K562 (cell line): Measurements from ENCODE around the gene RAI1. TPM values are rescaled to one million over a fixed set of nuclear protein-coding genes. Genes with fewer than 3 reads are reported as not detected.

ENCODE experiments used
- ATAC-seq: fragments of 200-7000 bp; cut with Tn5 transposase; 3 replicates; pipeline ENCODE4 v1.9.1; 2020; ENCODE audit warnings: moderate library complexity
- BruUV-seq: library from RNA; stranded (reverse); fragments of 400-500 nt; replicated peaks from 2 replicates; lab custom pipeline; 2021; lab: Mats Ljungman, UMichigan
- CTCF ChIA-PET: fragments of 300-600 bp; formaldehyde crosslinking; extraction: SDS; loops from one replicate; lab custom pipeline; 2021; ENCODE audit warnings: low intra/inter-chr PET ratio; lab: Yijun Ruan, JAX
- POLR2A ChIA-PET: fragments of 300-600, 350-650 bp; sonication (Branson Sonifier 250); formaldehyde crosslinking; extraction: SDS; loops from one replicate; lab custom pipeline; 2021; ENCODE audit warnings: antibody characterized with exemption, inconsistent platforms; lab: Yijun Ruan, JAX
- DNase-seq, 4 experiments: peaks; one replicate each; pipeline versions ENCODE4 v3.0.0 to v3.0.0-alpha.2; 2011 to 2018; ENCODE audit warnings: low spot score in 3 of 4, mixed read lengths in 3 of 4; ENCODE audit errors: extremely low read depth in 1 of 4
- FAIRE-seq: peaks from 2 replicates; lab custom pipeline; 2011; peaks lifted over from hg19 to GRCh38; lab: Jason Lieb, UNC
- H2AFZ ChIP-seq: 2 replicates; pipeline ENCODE4 v1.6.0; 2011; ENCODE audit warnings: low read depth, low read length, control low read depth, inconsistent platforms
- H3K27ac ChIP-seq: fragments of 200-600 bp; 3 replicates; pipeline ENCODE4 v1.8.0; 2011; ENCODE audit warnings: low read depth, mild to moderate bottlenecking, control low read depth, inconsistent platforms, low read length, moderate library complexity, mixed read lengths; ENCODE audit errors: extremely low read depth
- H3K27me3 ChIP-seq, 2 experiments: fragments of 300-600 bp in 1 of 2; 2 replicates in 1 of 2; 3 replicates in 1 of 2; pipeline versions ENCODE4 v1.6.0 to v1.8.0; 2011; ENCODE audit warnings: inconsistent platforms in 2 of 2, low read length in 2 of 2, mild to moderate bottlenecking in 1 of 2, mixed read lengths in 1 of 2, moderate library complexity in 1 of 2; ENCODE audit not compliant: control insufficient read depth in 2 of 2, insufficient read depth in 2 of 2
- H3K36me3 ChIP-seq: fragments of 300-600 bp; 3 replicates; pipeline ENCODE4 v1.8.0; 2011; ENCODE audit warnings: mild to moderate bottlenecking, low read length, inconsistent platforms; ENCODE audit not compliant: control insufficient read depth, insufficient read depth
- H3K4me1 ChIP-seq, 2 experiments: fragments of 200-600 bp in 1 of 2; replicated peaks in 1 of 2; 2 replicates in 1 of 2; 3 replicates in 1 of 2; pipeline versions ENCODE4 v1.5.1 to v1.8.0; 2011; ENCODE audit warnings: inconsistent platforms in 2 of 2, low read length in 2 of 2, mild to moderate bottlenecking in 1 of 2, mixed read lengths in 1 of 2, moderate library complexity in 1 of 2; ENCODE audit not compliant: control insufficient read depth in 2 of 2, insufficient read depth in 2 of 2
- H3K4me2 ChIP-seq: 2 replicates; pipeline ENCODE4 v1.6.1; 2011; ENCODE audit warnings: low read length, control low read depth, inconsistent platforms, mixed read lengths; ENCODE audit not compliant: insufficient read depth
- H3K4me3 ChIP-seq: fragments of 200-600 bp; sonication (generic), shearing (Covaris generic); 2 replicates; pipeline ENCODE4 v1.5.1; 2016; ENCODE audit warnings: control low read depth, inconsistent platforms
- H3K79me2 ChIP-seq: fragments of 200-600 bp; 3 replicates; pipeline ENCODE4 v1.8.0; 2011; ENCODE audit warnings: low read length, inconsistent platforms; ENCODE audit not compliant: control insufficient read depth, insufficient read depth
- H3K9ac ChIP-seq, 2 experiments: 2 replicates each; pipeline versions ENCODE4 v1.6.0 to v1.6.1; 2011; ENCODE audit warnings: low read depth in 2 of 2, low read length in 2 of 2, control low read depth in 1 of 2, inconsistent platforms in 1 of 2, mild to moderate bottlenecking in 1 of 2, mixed read lengths in 1 of 2; ENCODE audit not compliant: insufficient read depth in 1 of 2
- H3K9me1 ChIP-seq: one replicate; pipeline ENCODE4 v1.6.0; 2011; ENCODE audit warnings: inconsistent platforms, mild to moderate bottlenecking, low read length, moderate library complexity; ENCODE audit not compliant: control insufficient read depth, insufficient read depth
- H3K9me3 ChIP-seq: replicated peaks from 2 replicates; pipeline ENCODE4 v1.5.1; 2011; ENCODE audit warnings: low read depth, low read length, inconsistent platforms; ENCODE audit not compliant: control insufficient read depth, insufficient read depth
- H4K20me1 ChIP-seq: replicated peaks from 2 replicates; pipeline ENCODE4 v1.6.1; 2011; ENCODE audit warnings: low read length, inconsistent platforms, mixed read lengths; ENCODE audit not compliant: control insufficient read depth, insufficient read depth
- BACH1 ChIP-seq: fragments of 200-800 bp; sonication (Bioruptor generic); IDR thresholded peaks from 2 replicates; pipeline ENCODE4 v1.6.1; 2016; ENCODE audit warnings: missing genetic modification characterization, missing compliant biosample characterization
- CBFA2T3 ChIP-seq: fragments of 450-650 bp; IDR thresholded peaks from 2 replicates; pipeline ENCODE4 v1.6.1; 2017
- CCAR2 ChIP-seq: fragments of 200-400 bp; formaldehyde crosslinking; IDR thresholded peaks from 2 replicates; pipeline ENCODE4 v1.6.1; 2017; ENCODE audit warnings: mild to moderate bottlenecking, low read depth, low read length
- HDAC6 ChIP-seq: IDR thresholded peaks from 2 replicates; pipeline ENCODE4 v1.6.1; 2012; ENCODE audit warnings: low read depth, mild to moderate bottlenecking, control low read depth, inconsistent platforms, low read length, moderate library complexity
- MLX ChIP-seq, 2 experiments: fragments of 450-650 bp in 1 of 2; sonication (generic) in 1 of 2; formaldehyde crosslinking; conservative IDR thresholded peaks; 2 replicates each; pipeline versions ENCODE4 v1.4.0 to v1.8.1; 2020 to 2022; ENCODE audit warnings: mild to moderate bottlenecking in 1 of 2, missing genetic modification reagents in 1 of 2
- NFRKB ChIP-seq: fragments of 450-650 bp; IDR thresholded peaks from 2 replicates; pipeline ENCODE4 v1.6.1; 2016; ENCODE audit warnings: low read depth
- NR4A1 ChIP-seq, 2 experiments: fragments of 250-450 bp in 1 of 2; fragments of 450-650 bp in 1 of 2; sonication (Bioruptor Pico) in 1 of 2; IDR thresholded peaks; 2 replicates each; pipeline versions ENCODE4 v1.4.0 to v1.6.1; 2016 to 2020; ENCODE audit warnings: mild to moderate bottlenecking in 2 of 2, missing compliant biosample characterization in 1 of 2, missing genetic modification characterization in 1 of 2, moderate library complexity in 1 of 2
- PYGO2 ChIP-seq: fragments of 450-650 bp; IDR thresholded peaks from 2 replicates; pipeline ENCODE4 v1.6.1; 2016; ENCODE audit warnings: mild to moderate bottlenecking, missing genetic modification characterization, moderate library complexity, missing compliant biosample characterization
- RBM39 ChIP-seq: fragments of 200-400 bp; formaldehyde crosslinking; optimal IDR thresholded peaks from 2 replicates; pipeline ENCODE3; 2018; ENCODE audit warnings: low read depth, low read length
- SMC3 ChIP-seq: conservative IDR thresholded peaks from 2 replicates; pipeline ENCODE4 v1.6.1; 2011; ENCODE audit warnings: low read depth, low read length, improper control_type of control experiment; ENCODE audit not compliant: insufficient read depth
- ZBTB1 ChIP-seq: sonication (generic); formaldehyde crosslinking; IDR thresholded peaks from 2 replicates; pipeline ENCODE4 v1.8.1; 2023; ENCODE audit warnings: missing genetic modification reagents, low read depth, mild to moderate bottlenecking, borderline replicate concordance
- ZKSCAN3 ChIP-seq: fragments of 250-450 bp; sonication (Bioruptor Pico); IDR thresholded peaks from 2 replicates; pipeline ENCODE4 v1.4.0; 2020
- ZNF253 ChIP-seq: fragments of 250-450 bp; sonication (Bioruptor Pico); conservative IDR thresholded peaks from 2 replicates; pipeline ENCODE4 v1.6.1; 2021; ENCODE audit warnings: mild to moderate bottlenecking
- ZNF311 ChIP-seq: fragments of 250-450 bp; sonication (Bioruptor Pico); IDR thresholded peaks from 2 replicates; pipeline ENCODE4 v1.4.0; 2020; ENCODE audit warnings: mild to moderate bottlenecking, moderate library complexity
- ZNF699 ChIP-seq: fragments of 250-450 bp; sonication (Bioruptor Pico); IDR thresholded peaks from 2 replicates; pipeline ENCODE4 v1.8.0; 2021; ENCODE audit warnings: mild to moderate bottlenecking, moderate library complexity; ENCODE audit not compliant: insufficient replicate concordance
- ZNF75A ChIP-seq: fragments of 450-650 bp; formaldehyde crosslinking; IDR thresholded peaks from 2 replicates; pipeline ENCODE4 v1.4.0; 2020; ENCODE audit warnings: mild to moderate bottlenecking
- WGBS: fragments of 100-300 bp; shearing (Covaris generic); methylation state at CpG from one replicate; pipeline ENCODE4 v1.1.6; 2016; ENCODE audit warnings: low coverage, mixed read lengths; ENCODE audit not compliant: insufficient coverage; ENCODE audit errors: missing lambda C conversion rate; 5-methylcytosine and 5-hydroxymethylcytosine counted together
- in situ Hi-C: fragments of 300-500 bp; cut with MboI; formaldehyde crosslinking; loops from 4 replicates; pipeline ENCODE4 v1.15.0; 2018; ENCODE audit warnings: inconsistent platforms, mixed read lengths
- intact Hi-C: fragments of 100-400 bp; cut with micrococcal nuclease; formaldehyde crosslinking; loops from 2 replicates; pipeline ENCODE4 v1.14.2; 2022
- polyA plus RNA-seq, 8 experiments: library from polyadenylated mRNA; depleted of rRNA in 4 of 8; stranded (reverse) in 5 of 8; unstranded in 3 of 8; fragments of >200 nt; fragmentation: Nextera tagmentation in 2 of 8; fragmentation: Illumina TruSeq in 1 of 8; extraction: Ambion mirVana in 2 of 8; extraction: Trizol in 1 of 8; gene quantifications; 2 replicates each; pipeline versions ENCODE4 v1.2.1 to v1.2.3, GENCODE V29; 2011 to 2014; ENCODE audit warnings: inconsistent platforms in 1 of 8, missing spikeins in 1 of 8
- total RNA-seq, 7 experiments: library from RNA; depleted of rRNA in 6 of 7; stranded (reverse); fragments of >200 nt in 6 of 7; fragmentation: Illumina TruSeq in 2 of 7; extraction: Trizol in 2 of 7; gene quantifications; 2 replicates each; pipeline versions ENCODE4 v1.2.1 to v1.2.3, GENCODE V29; 2011 to 2021; ENCODE audit warnings: low replicate concordance in 1 of 7
- TF ChIP-seq, protein P1 (sequence below): fragments of 250-450 bp; sonication (Bioruptor Pico); IDR thresholded peaks from 2 replicates; pipeline ENCODE4 v1.8.0; 2022; ENCODE audit warnings: inconsistent platforms, mild to moderate bottlenecking, moderate library complexity, borderline replicate concordance
- TF ChIP-seq, protein P2 (sequence below): fragments of 450-650 bp; IDR thresholded peaks from 2 replicates; pipeline ENCODE4 v1.6.1; 2016; ENCODE audit warnings: borderline replicate concordance

The RAI1 gene
- total and polyA plus RNA-seq, 9 of the 15 experiments (the other 6 are each of a cell fraction or from before 2014, with no cell fraction given), result 0.68 to 19.9 (median 5.5) TPM

- BruUV-seq, result no TSS peak
- peak; percentile 5; the same call in 2 of the 3 replicates for ATAC-seq
- CTCF ChIA-PET, result interaction anchor here (2.9 kb wide), 1 partner anchor 49 kb away, joined by 24 read pairs; no protein-coding TSS in a partner anchor
- TF ChIP-seq BACH1 (tag), result no peak
- TF ChIP-seq CBFA2T3, result no peak
- TF ChIP-seq ZNF253 (CRISPR knock-in tag), result no peak
- TF ChIP-seq PYGO2 (tag), result no peak
- TF ChIP-seq, protein P1, sequence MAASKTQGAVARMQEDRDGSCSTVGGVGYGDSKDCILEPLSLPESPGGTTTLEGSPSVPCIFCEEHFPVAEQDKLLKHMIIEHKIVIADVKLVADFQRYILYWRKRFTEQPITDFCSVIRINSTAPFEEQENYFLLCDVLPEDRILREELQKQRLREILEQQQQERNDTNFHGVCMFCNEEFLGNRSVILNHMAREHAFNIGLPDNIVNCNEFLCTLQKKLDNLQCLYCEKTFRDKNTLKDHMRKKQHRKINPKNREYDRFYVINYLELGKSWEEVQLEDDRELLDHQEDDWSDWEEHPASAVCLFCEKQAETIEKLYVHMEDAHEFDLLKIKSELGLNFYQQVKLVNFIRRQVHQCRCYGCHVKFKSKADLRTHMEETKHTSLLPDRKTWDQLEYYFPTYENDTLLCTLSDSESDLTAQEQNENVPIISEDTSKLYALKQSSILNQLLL, result no peak
- TF ChIP-seq ZBTB1 (CRISPR knock-in tag), result no peak
- no peak for TF ChIP-seq CCAR2
- no peak for TF ChIP-seq ZKSCAN3 (CRISPR knock-in tag)
- TF ChIP-seq MLX (CRISPR knock-in tag; conservative IDR thresholded peaks at IDR 0.05), result no peak
- TF ChIP-seq, protein P2, sequence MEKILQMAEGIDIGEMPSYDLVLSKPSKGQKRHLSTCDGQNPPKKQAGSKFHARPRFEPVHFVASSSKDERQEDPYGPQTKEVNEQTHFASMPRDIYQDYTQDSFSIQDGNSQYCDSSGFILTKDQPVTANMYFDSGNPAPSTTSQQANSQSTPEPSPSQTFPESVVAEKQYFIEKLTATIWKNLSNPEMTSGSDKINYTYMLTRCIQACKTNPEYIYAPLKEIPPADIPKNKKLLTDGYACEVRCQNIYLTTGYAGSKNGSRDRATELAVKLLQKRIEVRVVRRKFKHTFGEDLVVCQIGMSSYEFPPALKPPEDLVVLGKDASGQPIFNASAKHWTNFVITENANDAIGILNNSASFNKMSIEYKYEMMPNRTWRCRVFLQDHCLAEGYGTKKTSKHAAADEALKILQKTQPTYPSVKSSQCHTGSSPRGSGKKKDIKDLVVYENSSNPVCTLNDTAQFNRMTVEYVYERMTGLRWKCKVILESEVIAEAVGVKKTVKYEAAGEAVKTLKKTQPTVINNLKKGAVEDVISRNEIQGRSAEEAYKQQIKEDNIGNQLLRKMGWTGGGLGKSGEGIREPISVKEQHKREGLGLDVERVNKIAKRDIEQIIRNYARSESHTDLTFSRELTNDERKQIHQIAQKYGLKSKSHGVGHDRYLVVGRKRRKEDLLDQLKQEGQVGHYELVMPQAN, result no peak
- no peak for TF ChIP-seq NR4A1 (CRISPR knock-in tag; IDR thresholded peaks at IDR 0.05)
- no peak for TF ChIP-seq NR4A1 (tag; IDR thresholded peaks at IDR 0.05)
- TF ChIP-seq ZNF311, result no peak
- TF ChIP-seq ZNF75A, result no peak
- no peak for TF ChIP-seq HDAC6
- no peak for TF ChIP-seq SMC3
- no peak for TF ChIP-seq RBM39
- no peak for TF ChIP-seq NFRKB
- TF ChIP-seq ZNF699 (CRISPR knock-in tag), result no peak
Observed at GRCh38 chr17:17811381-17812210, 130.3 kb downstream of the RAI1 start.

More at GRCh38 chr17:17811381-17812210, 130.3 kb downstream of the RAI1 start:
- intact Hi-C loops, result loop anchor here (1.0 kb wide), 1 partner anchor 49 kb away; no protein-coding TSS in a partner anchor
- Histone ChIP-seq H3K36me3 (peaks cover 62% of the 10 kb centered on the region; the same call in 2 of the 3 replicates), H2AFZ (no peak overlapping the region), H3K79me2 (peaks cover 3% of the 10 kb centered on the region; the same call in 1 of the 3 replicates), H3K9me1 (no peaks in the 10 kb centered on the region), H3K9me3 (no peaks in the 10 kb centered on the region), H3K4me3 (no peak overlapping the region), H3K9ac (no peak overlapping the region), H3K4me2 (no peak overlapping the region), H3K27me3 (no peaks in the 10 kb centered on the region), H3K27ac (peak overlapping the region; percentile 71; the same call in 2 of the 3 replicates), H3K4me1 (peaks cover 6 to 80% of the 10 kb centered on the region in 2 experiments; a peak in 4 of 5 replicates), H4K20me1 (peaks cover 6% of the 10 kb centered on the region)
- FAIRE-seq (no peak), DNase-seq (peak in 2 of 4 experiments; percentile 23 to 31)
- in situ Hi-C loops, result no loop called here
- POLR2A ChIA-PET, result interaction anchor here (0.6 to 1.7 kb wide), 6 partner anchors 9 to 139 kb away, joined by 3 to 7 read pairs (median 4); no protein-coding TSS in a partner anchor
- WGBS, result 78% methylated on average over 9 of the region's 15 CpGs
